Stimulated activated CD8-positive, alpha-beta memory T cell treated with anti-CD3 and anti-CD28 coated beads, Interleukin-7, amount 100 ng/mL, for 1 hour (primary cell): ENCODE results near the gene MTA2.
"Not testable (repeated sequence)": the region's sequence is repeated elsewhere in the genome, so short reads cannot be mapped to it uniquely, and the experiment has no call there.

Experiments used
- DNase-seq, 2 donors: peaks; one replicate each; pipeline ENCODE4 v3.0.0-alpha.2; 2020; ENCODE audit warnings: low read depth in 2 of 2

Gene MTA2

GRCh38 chr11:62601372-62602140, at the start of gene MTA2:
Gene MTA2 (minus strand): TSS chr11:62601865. CDS start chr11:62601450, 415 bp downstream.
- peak; percentile 99 for DNase-seq

GRCh38 chr11:62650283-62650682, 48.6 kb upstream of the MTA2 start:
- DNase-seq, result not testable (repeated sequence)

- no peak for DNase-seq
These were observed 47.8 kb upstream of the MTA2 start for GRCh38 chr11:62649486-62649885.

GRCh38 chr11:62648967-62649364, 47.3 kb upstream of the MTA2 start:
- DNase-seq, result no peak

GRCh38 chr11:62648185-62648966, 46.7 kb upstream of the MTA2 start:
- no peak for DNase-seq

GRCh38 chr11:62647609-62648005, 45.9 kb upstream of the MTA2 start:
- no peak for DNase-seq

- DNase-seq, result no peak
These were observed 45.4 kb upstream of the MTA2 start for GRCh38 chr11:62646825-62647608.

GRCh38 chr11:62645946-62646824, 44.5 kb upstream of the MTA2 start, which contains the start of gene GANAB:
Gene GANAB (minus strand): TSS chr11:62646613. CDS start chr11:62646599, 14 bp downstream.
- DNase-seq, result peak; percentile 98

GRCh38 chr11:62645671-62645945, 43.9 kb upstream of the MTA2 start:
- no peak for DNase-seq

GRCh38 chr11:62644220-62644619, 42.6 kb upstream of the MTA2 start:
- no peak for DNase-seq

GRCh38 chr11:62632492-62632891, 30.8 kb upstream of the MTA2 start:
- no peak for DNase-seq

- no peak for DNase-seq
These were observed 26.0 kb upstream of the MTA2 start for GRCh38 chr11:62627713-62628112.

- DNase-seq, result no peak
These were observed 20.9 kb upstream of the MTA2 start for GRCh38 chr11:62622476-62623089.

GRCh38 chr11:62621567-62622470, 20.2 kb upstream of the MTA2 start, which contains the start of gene B3GAT3:
Gene B3GAT3 (minus strand): TSS chr11:62621986. CDS start chr11:62621947, 39 bp downstream.
- peak; percentile 89 to 95 for DNase-seq

- no peak for DNase-seq
These were observed 19.4 kb upstream of the MTA2 start for GRCh38 chr11:62621027-62621566.

GRCh38 chr11:62616957-62617356, 15.3 kb upstream of the MTA2 start:
- not testable (repeated sequence) for DNase-seq

- DNase-seq, result no peak
These were observed 13.9 kb upstream of the MTA2 start for GRCh38 chr11:62615521-62615920.

GRCh38 chr11:62614275-62614674, 12.6 kb upstream of the MTA2 start:
- DNase-seq, result no peak

GRCh38 chr11:62613291-62613778, 11.7 kb upstream of the MTA2 start:
- DNase-seq, result no peak
